GM12874 (cell line): ENCODE measurements around the gene TNFSF12.

Experiments
- CTCF ChIP-seq: IDR thresholded peaks from 2 replicates; pipeline ENCODE4 v1.5.1; 2011; ENCODE audit warnings: low read depth, mild to moderate bottlenecking, control low read depth, low read length, moderate library complexity; ENCODE audit not compliant: insufficient read depth

Gene TNFSF12

GRCh38 chr17:7579001-7579833 lies 30.4 kb downstream of the TNFSF12 start, which contains the start of gene CD68:
CD68 (plus strand) TSS chr17:7579638; CDS start chr17:7579678, 40 bp downstream.
- TF ChIP-seq CTCF = no peak

GRCh38 chr17:7579834-7580603 lies 31.2 kb downstream of the TNFSF12 start:
- no peak for TF ChIP-seq CTCF

- no peak for TF ChIP-seq CTCF
Measured at GRCh38 chr17:7580604-7581575, 32.0 kb downstream of the TNFSF12 start.

GRCh38 chr17:7582396-7583252 lies 33.8 kb downstream of the TNFSF12 start:
- TF ChIP-seq CTCF = no peak

- TF ChIP-seq CTCF = no peak
Measured at GRCh38 chr17:7583253-7584109, 34.6 kb downstream of the TNFSF12 start, which contains the start of gene MPDU1. MPDU1 (plus strand) TSS chr17:7583852; CDS start chr17:7583863, 11 bp downstream.
